WTC11 (cell line): ENCODE measurements around the gene EML4.

ENCODE experiments used
- CBFB ChIP-seq: sonication (generic); formaldehyde crosslinking; IDR thresholded peaks from 2 replicates; pipeline ENCODE4 v1.8.1; 2022; ENCODE audit warnings: mild to moderate bottlenecking, low read depth, missing genetic modification reagents
- GABPB1 ChIP-seq: sonication (generic); formaldehyde crosslinking; IDR thresholded peaks from 2 replicates; pipeline ENCODE4 v1.8.1; 2023; ENCODE audit warnings: mild to moderate bottlenecking, missing genetic modification reagents
- NFYB ChIP-seq: sonication (generic); formaldehyde crosslinking; conservative IDR thresholded peaks from 2 replicates; pipeline ENCODE4 v1.8.0; 2022; ENCODE audit warnings: low read depth, missing genetic modification reagents
- TCF7 ChIP-seq: sonication (generic); formaldehyde crosslinking; IDR thresholded peaks from 2 replicates; pipeline ENCODE4 v1.8.0; 2022; ENCODE audit warnings: mild to moderate bottlenecking, low read depth, missing genetic modification reagents, moderate library complexity
- TEAD4 ChIP-seq: sonication (generic); formaldehyde crosslinking; IDR thresholded peaks from 2 replicates; pipeline ENCODE4 v1.8.0; 2022; ENCODE audit warnings: mild to moderate bottlenecking, missing genetic modification reagents
- TF ChIP-seq, protein P1 (sequence below): fragments of 200-600 bp; IDR thresholded peaks from 2 replicates; pipeline ENCODE4 v1.8.0; 2022; ENCODE audit warnings: antibody characterized with exemption
- TF ChIP-seq, protein P2 (sequence below): sonication (generic); formaldehyde crosslinking; IDR thresholded peaks from 2 replicates; pipeline ENCODE4 v1.8.0; 2022; ENCODE audit warnings: mild to moderate bottlenecking, missing genetic modification reagents
- TF ChIP-seq, protein P3 (sequence below): sonication (generic); formaldehyde crosslinking; IDR thresholded peaks from 2 replicates; pipeline ENCODE4 v1.8.1; 2022; ENCODE audit warnings: missing genetic modification reagents, borderline replicate concordance
- TF ChIP-seq, protein P4 (sequence below): sonication (generic); formaldehyde crosslinking; IDR thresholded peaks from 2 replicates; pipeline ENCODE4 v1.8.0; 2023; ENCODE audit warnings: missing genetic modification reagents
- TF ChIP-seq, protein P5 (sequence below): sonication (generic); formaldehyde crosslinking; conservative IDR thresholded peaks from 2 replicates; pipeline ENCODE4 v1.8.1; 2022; ENCODE audit warnings: mild to moderate bottlenecking, missing genetic modification reagents
- TF ChIP-seq, protein P6 (sequence below): sonication (generic); formaldehyde crosslinking; conservative IDR thresholded peaks from 2 replicates; pipeline ENCODE4 v1.8.1; 2023; ENCODE audit warnings: mild to moderate bottlenecking, low read depth, missing genetic modification reagents, moderate library complexity
- TF ChIP-seq, protein P7 (sequence below): fragments of 250-450 bp; sonication (Bioruptor Pico); IDR thresholded peaks from 2 replicates; pipeline ENCODE4 v2.1.2; 2022; ENCODE audit warnings: mild to moderate bottlenecking, moderate library complexity

DNA sequence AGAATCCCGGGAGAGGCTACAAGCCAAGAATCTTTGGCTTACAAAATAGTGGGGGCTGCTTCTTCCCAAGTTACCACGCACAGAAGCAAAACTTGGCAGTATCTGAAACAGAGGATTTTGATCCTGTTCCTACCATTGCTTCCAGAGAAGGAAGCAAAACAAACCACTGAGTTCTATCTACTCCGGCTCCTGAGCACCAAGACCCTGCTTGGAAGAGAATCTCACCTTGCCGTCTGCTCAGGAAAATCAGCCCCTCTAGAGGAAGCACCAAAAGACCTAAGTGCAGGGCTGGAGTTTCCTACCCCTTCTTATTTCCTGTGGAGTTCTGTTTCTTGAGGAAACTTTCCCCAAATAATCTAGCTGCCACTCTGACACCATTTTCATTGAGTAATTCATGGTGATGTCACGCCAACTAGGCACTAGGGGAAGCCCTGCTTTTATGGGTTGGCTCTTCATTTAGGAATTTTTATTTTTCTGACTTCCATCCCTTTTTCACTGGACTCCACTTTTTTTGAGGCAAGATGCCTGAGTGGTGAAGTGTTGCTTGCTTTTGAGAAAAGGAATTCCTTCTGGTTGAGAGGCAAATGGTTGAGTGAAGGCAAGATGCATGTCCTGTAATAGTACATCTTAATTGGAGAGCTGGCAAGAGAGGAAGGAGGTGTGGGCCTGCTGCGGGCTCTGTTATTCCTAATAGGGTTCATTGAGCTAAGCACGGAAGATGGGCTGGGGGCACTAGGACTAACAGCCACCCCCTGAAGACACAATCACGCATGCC is 36.8 kb upstream of the EML4 start:
- TF ChIP-seq, protein P1, sequence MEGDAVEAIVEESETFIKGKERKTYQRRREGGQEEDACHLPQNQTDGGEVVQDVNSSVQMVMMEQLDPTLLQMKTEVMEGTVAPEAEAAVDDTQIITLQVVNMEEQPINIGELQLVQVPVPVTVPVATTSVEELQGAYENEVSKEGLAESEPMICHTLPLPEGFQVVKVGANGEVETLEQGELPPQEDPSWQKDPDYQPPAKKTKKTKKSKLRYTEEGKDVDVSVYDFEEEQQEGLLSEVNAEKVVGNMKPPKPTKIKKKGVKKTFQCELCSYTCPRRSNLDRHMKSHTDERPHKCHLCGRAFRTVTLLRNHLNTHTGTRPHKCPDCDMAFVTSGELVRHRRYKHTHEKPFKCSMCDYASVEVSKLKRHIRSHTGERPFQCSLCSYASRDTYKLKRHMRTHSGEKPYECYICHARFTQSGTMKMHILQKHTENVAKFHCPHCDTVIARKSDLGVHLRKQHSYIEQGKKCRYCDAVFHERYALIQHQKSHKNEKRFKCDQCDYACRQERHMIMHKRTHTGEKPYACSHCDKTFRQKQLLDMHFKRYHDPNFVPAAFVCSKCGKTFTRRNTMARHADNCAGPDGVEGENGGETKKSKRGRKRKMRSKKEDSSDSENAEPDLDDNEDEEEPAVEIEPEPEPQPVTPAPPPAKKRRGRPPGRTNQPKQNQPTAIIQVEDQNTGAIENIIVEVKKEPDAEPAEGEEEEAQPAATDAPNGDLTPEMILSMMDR, result no peak
- TF ChIP-seq TEAD4 (no peak), TCF7 (CRISPR knock-in tag) (no peak), CBFB (CRISPR knock-in tag) (no peak), NFYB (CRISPR knock-in tag) (no peak), GABPB1 (CRISPR knock-in tag) (no peak)
- TF ChIP-seq, protein P2, sequence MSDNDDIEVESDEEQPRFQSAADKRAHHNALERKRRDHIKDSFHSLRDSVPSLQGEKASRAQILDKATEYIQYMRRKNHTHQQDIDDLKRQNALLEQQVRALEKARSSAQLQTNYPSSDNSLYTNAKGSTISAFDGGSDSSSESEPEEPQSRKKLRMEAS (CRISPR knock-in tag), result no peak
- TF ChIP-seq, protein P3, sequence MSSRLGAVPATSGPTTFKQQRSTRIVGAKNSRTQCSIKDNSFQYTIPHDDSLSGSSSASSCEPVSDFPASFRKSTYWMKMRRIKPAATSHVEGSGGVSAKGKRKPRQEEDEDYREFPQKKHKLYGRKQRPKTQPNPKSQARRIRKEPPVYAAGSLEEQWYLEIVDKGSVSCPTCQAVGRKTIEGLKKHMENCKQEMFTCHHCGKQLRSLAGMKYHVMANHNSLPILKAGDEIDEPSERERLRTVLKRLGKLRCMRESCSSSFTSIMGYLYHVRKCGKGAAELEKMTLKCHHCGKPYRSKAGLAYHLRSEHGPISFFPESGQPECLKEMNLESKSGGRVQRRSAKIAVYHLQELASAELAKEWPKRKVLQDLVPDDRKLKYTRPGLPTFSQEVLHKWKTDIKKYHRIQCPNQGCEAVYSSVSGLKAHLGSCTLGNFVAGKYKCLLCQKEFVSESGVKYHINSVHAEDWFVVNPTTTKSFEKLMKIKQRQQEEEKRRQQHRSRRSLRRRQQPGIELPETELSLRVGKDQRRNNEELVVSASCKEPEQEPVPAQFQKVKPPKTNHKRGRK (CRISPR knock-in tag), result no peak
- TF ChIP-seq, protein P4, sequence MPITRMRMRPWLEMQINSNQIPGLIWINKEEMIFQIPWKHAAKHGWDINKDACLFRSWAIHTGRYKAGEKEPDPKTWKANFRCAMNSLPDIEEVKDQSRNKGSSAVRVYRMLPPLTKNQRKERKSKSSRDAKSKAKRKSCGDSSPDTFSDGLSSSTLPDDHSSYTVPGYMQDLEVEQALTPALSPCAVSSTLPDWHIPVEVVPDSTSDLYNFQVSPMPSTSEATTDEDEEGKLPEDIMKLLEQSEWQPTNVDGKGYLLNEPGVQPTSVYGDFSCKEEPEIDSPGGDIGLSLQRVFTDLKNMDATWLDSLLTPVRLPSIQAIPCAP (CRISPR knock-in tag), result no peak
- TF ChIP-seq, protein P5, sequence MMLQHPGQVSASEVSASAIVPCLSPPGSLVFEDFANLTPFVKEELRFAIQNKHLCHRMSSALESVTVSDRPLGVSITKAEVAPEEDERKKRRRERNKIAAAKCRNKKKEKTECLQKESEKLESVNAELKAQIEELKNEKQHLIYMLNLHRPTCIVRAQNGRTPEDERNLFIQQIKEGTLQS (CRISPR knock-in tag), result no peak
- TF ChIP-seq, protein P6, sequence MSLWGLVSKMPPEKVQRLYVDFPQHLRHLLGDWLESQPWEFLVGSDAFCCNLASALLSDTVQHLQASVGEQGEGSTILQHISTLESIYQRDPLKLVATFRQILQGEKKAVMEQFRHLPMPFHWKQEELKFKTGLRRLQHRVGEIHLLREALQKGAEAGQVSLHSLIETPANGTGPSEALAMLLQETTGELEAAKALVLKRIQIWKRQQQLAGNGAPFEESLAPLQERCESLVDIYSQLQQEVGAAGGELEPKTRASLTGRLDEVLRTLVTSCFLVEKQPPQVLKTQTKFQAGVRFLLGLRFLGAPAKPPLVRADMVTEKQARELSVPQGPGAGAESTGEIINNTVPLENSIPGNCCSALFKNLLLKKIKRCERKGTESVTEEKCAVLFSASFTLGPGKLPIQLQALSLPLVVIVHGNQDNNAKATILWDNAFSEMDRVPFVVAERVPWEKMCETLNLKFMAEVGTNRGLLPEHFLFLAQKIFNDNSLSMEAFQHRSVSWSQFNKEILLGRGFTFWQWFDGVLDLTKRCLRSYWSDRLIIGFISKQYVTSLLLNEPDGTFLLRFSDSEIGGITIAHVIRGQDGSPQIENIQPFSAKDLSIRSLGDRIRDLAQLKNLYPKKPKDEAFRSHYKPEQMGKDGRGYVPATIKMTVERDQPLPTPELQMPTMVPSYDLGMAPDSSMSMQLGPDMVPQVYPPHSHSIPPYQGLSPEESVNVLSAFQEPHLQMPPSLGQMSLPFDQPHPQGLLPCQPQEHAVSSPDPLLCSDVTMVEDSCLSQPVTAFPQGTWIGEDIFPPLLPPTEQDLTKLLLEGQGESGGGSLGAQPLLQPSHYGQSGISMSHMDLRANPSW, result no peak
- TF ChIP-seq, protein P7, sequence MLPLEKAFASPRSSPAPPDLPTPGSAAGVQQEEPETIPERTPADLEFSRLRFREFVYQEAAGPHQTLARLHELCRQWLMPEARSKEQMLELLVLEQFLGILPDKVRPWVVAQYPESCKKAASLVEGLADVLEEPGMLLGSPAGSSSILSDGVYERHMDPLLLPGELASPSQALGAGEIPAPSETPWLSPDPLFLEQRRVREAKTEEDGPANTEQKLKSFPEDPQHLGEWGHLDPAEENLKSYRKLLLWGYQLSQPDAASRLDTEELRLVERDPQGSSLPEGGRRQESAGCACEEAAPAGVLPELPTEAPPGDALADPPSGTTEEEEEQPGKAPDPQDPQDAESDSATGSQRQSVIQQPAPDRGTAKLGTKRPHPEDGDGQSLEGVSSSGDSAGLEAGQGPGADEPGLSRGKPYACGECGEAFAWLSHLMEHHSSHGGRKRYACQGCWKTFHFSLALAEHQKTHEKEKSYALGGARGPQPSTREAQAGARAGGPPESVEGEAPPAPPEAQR (CRISPR knock-in tag), result no peak
